RWPE2 (cell line): Measurements from ENCODE around the gene XPNPEP2.

ENCODE experiments used
- ATAC-seq: fragments of 200-7000 bp; cut with Tn5 transposase; 3 replicates; pipeline ENCODE4 v1.9.1; 2021; ENCODE audit warnings: low read depth
- DNase-seq: peaks from one replicate; pipeline ENCODE4 v3.0.0-alpha.2; 2020; ENCODE audit warnings: low spot score
- H3K27ac ChIP-seq: fragments of 450-650 bp; 2 replicates; pipeline ENCODE4 v1.5.1; 2017; ENCODE audit warnings: mild to moderate bottlenecking; ENCODE audit not compliant: poor library complexity, severe bottlenecking
- H3K27me3 ChIP-seq: fragments of 250-450 bp; sonication (Bioruptor Pico); 2 replicates; pipeline ENCODE4 v1.5.1; 2021; ENCODE audit warnings: mild to moderate bottlenecking, moderate library complexity; ENCODE audit not compliant: insufficient read depth, poor library complexity, severe bottlenecking
- H3K36me3 ChIP-seq: fragments of 250-450 bp; sonication (Bioruptor Pico); 2 replicates; pipeline ENCODE4 v1.5.1; 2020; ENCODE audit warnings: low read depth, mild to moderate bottlenecking, moderate library complexity
- H3K4me1 ChIP-seq: fragments of 250-450 bp; sonication (Bioruptor Pico); 2 replicates; pipeline ENCODE4 v1.5.1; 2021; ENCODE audit warnings: mild to moderate bottlenecking, moderate library complexity; ENCODE audit not compliant: insufficient read depth, poor library complexity, severe bottlenecking
- H3K4me3 ChIP-seq: fragments of 250-450 bp; sonication (Bioruptor Pico); 2 replicates; pipeline ENCODE4 v1.5.1; 2021; ENCODE audit warnings: mild to moderate bottlenecking, moderate library complexity; ENCODE audit not compliant: severe bottlenecking
- H3K9me3 ChIP-seq: fragments of 250-450 bp; sonication (Bioruptor Pico); 2 replicates; pipeline ENCODE4 v1.5.1; 2021; ENCODE audit warnings: mild to moderate bottlenecking, moderate library complexity; ENCODE audit not compliant: severe bottlenecking
- TF ChIP-seq, protein P1 (sequence below): fragments of 450-650 bp; IDR thresholded peaks from one replicate; pipeline ENCODE4 v1.5.1; 2017; ENCODE audit warnings: mild to moderate bottlenecking, moderate library complexity; ENCODE audit not compliant: poor library complexity, severe bottlenecking

The XPNPEP2 gene

DNA sequence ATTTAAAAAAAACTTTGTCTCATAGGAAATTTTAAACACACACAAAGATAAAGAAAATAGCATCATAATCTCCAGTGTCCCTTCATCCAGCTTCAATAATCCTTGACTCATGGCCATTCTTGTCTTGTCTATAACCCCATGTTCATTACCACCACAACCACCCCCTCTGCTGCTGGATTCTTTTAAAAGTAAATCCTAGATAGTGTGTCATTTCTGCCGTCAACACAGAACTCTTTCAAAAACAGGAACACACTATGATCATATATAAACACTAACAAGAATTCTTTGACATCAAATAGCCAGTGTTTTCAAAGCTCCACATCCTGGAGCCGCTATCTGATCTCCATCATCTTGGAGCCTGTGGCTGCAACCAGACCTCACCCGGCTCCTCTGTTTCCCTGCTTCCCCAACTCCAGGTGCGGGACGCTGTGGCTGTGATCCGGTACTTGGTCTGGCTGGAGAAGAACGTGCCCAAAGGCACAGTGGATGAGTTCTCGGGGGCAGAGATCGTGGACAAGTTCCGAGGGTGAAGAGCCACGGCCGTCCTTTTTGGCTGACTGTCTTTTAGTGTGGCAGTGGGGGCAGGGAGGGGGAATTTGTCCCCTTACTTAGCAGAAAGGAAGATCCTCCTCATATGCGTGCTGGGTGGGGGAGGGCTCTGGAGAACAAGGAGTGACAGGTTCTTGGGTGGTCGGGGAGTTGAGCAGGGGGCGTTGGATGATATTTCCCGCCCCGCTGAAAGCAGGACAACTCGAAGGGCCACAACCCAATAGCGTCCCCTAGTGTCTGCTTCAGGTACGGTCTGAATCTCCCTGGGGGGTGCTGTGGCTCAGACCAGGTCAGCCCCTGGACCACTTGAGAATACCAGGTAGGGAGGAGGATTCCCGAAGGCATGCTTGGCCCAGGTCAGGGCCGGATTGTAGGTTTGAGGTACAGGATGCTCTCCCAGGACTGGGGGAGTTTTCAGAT is 15.6 kb downstream of the XPNPEP2 start:
- ATAC-seq: no peak
- Histone ChIP-seq H3K27ac (no peak overlapping the region), H3K27me3 (no peaks in the 10 kb centered on the region), H3K4me3 (no peak overlapping the region), H3K4me1 (no peaks in the 10 kb centered on the region), H3K9me3 (no peaks in the 10 kb centered on the region), H3K36me3 (no peaks in the 10 kb centered on the region)
- TF ChIP-seq, protein P1, sequence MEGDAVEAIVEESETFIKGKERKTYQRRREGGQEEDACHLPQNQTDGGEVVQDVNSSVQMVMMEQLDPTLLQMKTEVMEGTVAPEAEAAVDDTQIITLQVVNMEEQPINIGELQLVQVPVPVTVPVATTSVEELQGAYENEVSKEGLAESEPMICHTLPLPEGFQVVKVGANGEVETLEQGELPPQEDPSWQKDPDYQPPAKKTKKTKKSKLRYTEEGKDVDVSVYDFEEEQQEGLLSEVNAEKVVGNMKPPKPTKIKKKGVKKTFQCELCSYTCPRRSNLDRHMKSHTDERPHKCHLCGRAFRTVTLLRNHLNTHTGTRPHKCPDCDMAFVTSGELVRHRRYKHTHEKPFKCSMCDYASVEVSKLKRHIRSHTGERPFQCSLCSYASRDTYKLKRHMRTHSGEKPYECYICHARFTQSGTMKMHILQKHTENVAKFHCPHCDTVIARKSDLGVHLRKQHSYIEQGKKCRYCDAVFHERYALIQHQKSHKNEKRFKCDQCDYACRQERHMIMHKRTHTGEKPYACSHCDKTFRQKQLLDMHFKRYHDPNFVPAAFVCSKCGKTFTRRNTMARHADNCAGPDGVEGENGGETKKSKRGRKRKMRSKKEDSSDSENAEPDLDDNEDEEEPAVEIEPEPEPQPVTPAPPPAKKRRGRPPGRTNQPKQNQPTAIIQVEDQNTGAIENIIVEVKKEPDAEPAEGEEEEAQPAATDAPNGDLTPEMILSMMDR: no peak
- DNase-seq: no peak

DNA sequence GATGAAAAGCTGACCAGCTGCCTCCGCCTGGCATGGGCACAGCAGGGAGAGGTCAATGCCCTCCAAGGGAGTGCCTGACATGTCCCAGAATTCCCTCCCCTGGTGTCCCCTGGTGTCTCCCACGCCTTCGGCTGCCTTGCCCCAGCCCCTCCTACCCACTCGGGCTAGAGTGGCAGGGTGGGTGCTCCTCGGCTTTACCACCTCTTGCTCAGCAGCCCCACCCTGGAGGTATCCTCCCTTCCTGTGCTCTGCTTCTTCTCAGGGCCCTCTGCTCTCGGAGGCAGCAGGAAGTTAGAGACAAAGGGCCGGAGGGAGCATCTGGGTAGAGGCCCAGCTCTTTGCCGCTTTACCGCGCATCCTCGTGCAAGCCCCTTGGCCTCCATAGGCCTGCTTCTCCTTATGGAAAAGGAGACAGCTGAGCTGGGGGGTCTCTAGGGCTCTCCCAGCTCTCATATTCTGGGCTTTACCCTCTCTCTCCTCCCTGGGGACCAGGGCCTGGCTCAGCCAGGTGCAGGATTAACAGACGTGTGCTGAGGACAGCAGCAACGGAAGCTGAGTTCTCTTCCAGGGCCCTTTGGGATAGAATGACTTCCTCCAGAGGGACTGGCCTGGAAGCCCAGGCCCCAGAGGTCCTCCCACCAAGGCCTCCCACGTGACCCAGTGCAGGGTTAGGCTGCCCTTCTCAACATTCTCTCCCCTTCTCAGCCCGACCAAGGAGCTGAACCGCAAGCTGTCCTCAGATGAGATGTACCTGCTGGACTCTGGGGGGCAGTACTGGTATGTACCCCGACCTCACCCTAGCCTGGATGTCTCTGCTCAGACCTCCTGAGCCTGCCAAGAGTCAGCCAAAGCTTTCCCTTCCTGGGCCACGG is 17.2 kb downstream of the XPNPEP2 start:
- no peaks in the 10 kb centered on the region for H3K9me3 ChIP-seq
- H3K4me3 ChIP-seq: no peak overlapping the region
- no peak for ATAC-seq
- no peaks in the 10 kb centered on the region for H3K36me3 ChIP-seq
- TF ChIP-seq, protein P1: no peak
- H3K27ac ChIP-seq: no peak overlapping the region
- H3K4me1 ChIP-seq: no peaks in the 10 kb centered on the region
- DNase-seq: no peak
- no peaks in the 10 kb centered on the region for H3K27me3 ChIP-seq

DNA sequence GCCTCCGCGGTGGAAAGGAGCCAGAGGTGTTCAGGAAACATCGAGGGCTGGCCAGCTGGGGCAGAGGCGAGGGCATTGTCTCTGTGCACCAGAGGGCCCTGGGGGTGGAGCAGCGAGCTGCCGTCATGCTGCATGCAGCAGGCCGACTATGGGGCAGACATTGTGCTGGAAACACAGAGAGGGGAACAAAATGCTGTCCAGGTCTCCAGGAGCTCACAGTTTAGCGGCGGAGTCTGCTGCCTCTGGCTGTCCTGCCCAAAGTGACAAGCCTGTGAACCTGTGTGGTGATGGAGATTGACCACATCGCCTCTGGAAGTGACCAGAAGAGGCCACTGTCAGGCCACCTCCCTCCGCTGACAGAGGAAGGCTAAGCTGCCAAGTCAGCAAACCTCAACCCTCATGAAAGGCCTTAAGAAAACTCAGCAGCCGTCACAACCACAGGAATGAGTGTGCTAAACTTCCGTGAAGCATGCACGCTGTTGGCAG is 20.8 kb downstream of the XPNPEP2 start:
- TF ChIP-seq, protein P1: no peak
- Histone ChIP-seq H3K4me3 (no peak overlapping the region), H3K27me3 (no peaks in the 10 kb centered on the region), H3K27ac (no peak overlapping the region), H3K36me3 (no peaks in the 10 kb centered on the region), H3K4me1 (no peaks in the 10 kb centered on the region), H3K9me3 (no peaks in the 10 kb centered on the region)
- ATAC-seq (peak; percentile 45; the same call in 2 of the 3 replicates), DNase-seq (no peak)

DNA sequence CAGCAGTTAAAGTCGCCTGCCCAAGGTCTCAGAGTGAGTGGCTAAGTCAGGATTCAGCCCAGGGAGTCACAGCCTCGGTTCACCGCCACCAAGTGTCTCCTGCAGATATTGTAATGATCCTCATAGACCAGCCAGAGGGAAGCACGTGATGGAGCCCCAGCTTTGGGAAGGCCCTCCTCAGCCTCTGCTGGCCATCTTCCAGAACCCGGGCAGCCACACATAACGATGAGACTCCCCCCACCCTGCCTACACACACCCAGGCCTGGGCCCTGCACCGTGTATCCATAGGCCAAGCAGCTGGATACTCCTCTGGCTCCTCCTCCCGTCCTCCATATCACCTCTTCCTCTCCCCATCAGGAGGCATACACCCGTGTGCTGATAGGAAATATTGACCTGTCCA is 21.4 kb downstream of the XPNPEP2 start:
- no peak for DNase-seq
- Histone ChIP-seq H3K36me3 (no peaks in the 10 kb centered on the region), H3K4me1 (no peaks in the 10 kb centered on the region), H3K27ac (no peak overlapping the region), H3K9me3 (no peaks in the 10 kb centered on the region), H3K4me3 (no peak overlapping the region), H3K27me3 (no peaks in the 10 kb centered on the region)
- TF ChIP-seq, protein P1: no peak
- no peak for ATAC-seq
